ENCODE results near the gene ITGB6. TPM values are rescaled to one million over a fixed set of nuclear protein-coding genes. Genes with fewer than 3 reads are reported as not detected.
A peak's percentile ranks its signal among the peaks of the same experiment; 100 is the strongest.

Gene ITGB6
- total and polyA plus RNA-seq, 7 experiments from 2014 or later: not detected

DNA sequence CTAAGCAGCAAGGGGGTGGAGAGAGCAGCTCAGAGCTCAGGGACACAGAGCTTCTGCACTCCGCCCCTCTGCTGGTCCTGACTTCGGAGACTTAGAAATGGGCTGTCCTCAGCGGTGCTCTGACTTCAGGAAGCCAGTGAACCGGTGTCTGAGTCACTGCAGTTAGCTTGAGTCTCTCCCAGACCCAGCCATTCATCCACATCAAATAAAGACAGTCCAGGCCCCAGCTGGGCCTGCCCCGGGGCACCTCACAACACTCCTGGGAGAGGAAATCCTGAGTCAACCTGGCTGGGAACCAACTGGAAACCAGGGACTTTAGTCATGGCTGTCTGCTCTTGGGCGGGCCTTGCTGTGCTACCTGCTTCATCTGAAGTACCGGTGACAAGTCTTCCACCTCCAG lies 5.4 kb upstream of the ITGB6 start:
- intact Hi-C loops (cut with micrococcal nuclease): no loop called here
- no peak overlapping the region for H3K4me3 ChIP-seq (ENCODE audit: low read length)
- CTCF ChIA-PET: interaction anchor here (2.0 kb wide), 1 partner anchor 95 kb away, joined by 7 read pairs; no protein-coding TSS in a partner anchor

DNA sequence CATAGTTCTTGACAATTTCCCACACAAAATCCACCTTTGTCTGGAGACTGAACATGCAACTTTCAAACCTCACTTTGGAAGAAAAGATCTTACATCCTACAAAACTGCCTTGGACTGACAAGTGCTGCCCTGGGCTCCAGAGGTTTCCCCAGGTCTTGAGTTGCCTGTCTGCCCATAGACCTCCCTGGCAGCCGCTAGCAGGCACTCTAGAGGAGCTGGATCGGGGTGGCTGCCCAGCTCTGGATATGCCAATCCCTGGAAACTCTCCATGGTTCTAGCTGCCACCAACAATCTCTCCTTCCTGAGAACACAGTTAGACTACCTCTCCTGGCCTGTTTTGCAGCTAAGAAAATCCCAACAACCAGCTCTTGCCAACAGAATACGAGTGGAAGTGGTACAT lies 3.4 kb upstream of the ITGB6 start:
- peaks cover 0 to 3% (median 0%) of the 10 kb centered on the region in 5 donors for H3K27me3 Mint-ChIP-seq
- no peak for ATAC-seq
- H3K9me3 ChIP-seq (ENCODE audit: control insufficient read depth in 2 of 3, low read length in 3 of 3): no peaks in the 10 kb centered on the region
- intact Hi-C loops (cut with micrococcal nuclease): no loop called here
- ChIA-PET CTCF (interaction anchor here (1.0 kb wide), 1 partner anchor 93 kb away, joined by 3 read pairs; no protein-coding TSS in a partner anchor), POLR2A (no interaction called here)
- no peak overlapping the region for H3K4me3 ChIP-seq (ENCODE audit: low read length)
- no peak overlapping the region for H3K4me3 Mint-ChIP-seq
- H3K27ac ChIP-seq (ENCODE audit: low read depth, low read length): no peak overlapping the region
- no peak overlapping the region for H3K27ac Mint-ChIP-seq
- H3K27me3 ChIP-seq (ENCODE audit: control insufficient read depth in 2 of 2, insufficient read depth in 2 of 2, low read length in 2 of 2): no peaks in the 10 kb centered on the region
- H3K9me3 Mint-ChIP-seq: peaks cover 0 to 2% (median 0%) of the 10 kb centered on the region in 11 donors
- H3K4me1 Mint-ChIP-seq: peaks cover 0 to 9% (median 0%) of the 10 kb centered on the region in 7 donors
- no peak for DNase-seq
- H3K4me1 ChIP-seq (ENCODE audit: control insufficient read depth in 2 of 2, insufficient read depth in 2 of 2, low read length in 2 of 2): no peaks in the 10 kb centered on the region
- H3K36me3 Mint-ChIP-seq: no peaks in the 10 kb centered on the region
- no peaks in the 10 kb centered on the region for H3K36me3 ChIP-seq (ENCODE audit: control insufficient read depth in 2 of 3, insufficient read depth in 3 of 3, low read length in 3 of 3)

More for the DNA sequence above, 5.4 kb upstream of the ITGB6 start:
- no peak overlapping the region for H3K27ac Mint-ChIP-seq
- H3K27ac ChIP-seq (ENCODE audit: low read depth, low read length): no peak overlapping the region
- H3K36me3 Mint-ChIP-seq: no peaks in the 10 kb centered on the region
- H3K9me3 ChIP-seq (ENCODE audit: control insufficient read depth in 2 of 3, low read length in 3 of 3): no peaks in the 10 kb centered on the region
- DNase-seq: no peak
- H3K4me1 Mint-ChIP-seq: peaks cover 0 to 9% (median 3%) of the 10 kb centered on the region in 7 donors
- no peak for ATAC-seq
- POLR2A ChIA-PET: no interaction called here
- H3K4me3 Mint-ChIP-seq: no peak overlapping the region
- H3K27me3 Mint-ChIP-seq: no peaks in the 10 kb centered on the region
- H3K36me3 ChIP-seq (ENCODE audit: control insufficient read depth in 2 of 3, insufficient read depth in 3 of 3, low read length in 3 of 3): no peaks in the 10 kb centered on the region
- H3K9me3 Mint-ChIP-seq: peaks cover 0 to 2% (median 0%) of the 10 kb centered on the region in 11 donors
- no peaks in the 10 kb centered on the region for H3K27me3 ChIP-seq (ENCODE audit: control insufficient read depth in 2 of 2, insufficient read depth in 2 of 2, low read length in 2 of 2)
- no peaks in the 10 kb centered on the region for H3K4me1 ChIP-seq (ENCODE audit: control insufficient read depth in 2 of 2, insufficient read depth in 2 of 2, low read length in 2 of 2)

- peaks cover 0 to 2% (median 0%) of the 10 kb centered on the region in 11 donors for H3K9me3 Mint-ChIP-seq
- ATAC-seq: no peak
- Histone ChIP-seq H3K27ac (ENCODE audit: low read depth, low read length) (no peak overlapping the region), H3K9me3 (ENCODE audit: control insufficient read depth in 2 of 3, low read length in 3 of 3) (no peaks in the 10 kb centered on the region), H3K4me3 (ENCODE audit: low read length) (no peak overlapping the region), H3K4me1 (ENCODE audit: control insufficient read depth in 2 of 2, insufficient read depth in 2 of 2, low read length in 2 of 2) (no peaks in the 10 kb centered on the region), H3K36me3 (ENCODE audit: control insufficient read depth in 2 of 3, insufficient read depth in 3 of 3, low read length in 3 of 3) (no peaks in the 10 kb centered on the region), H3K27me3 (ENCODE audit: control insufficient read depth in 2 of 2, insufficient read depth in 2 of 2, low read length in 2 of 2) (no peaks in the 10 kb centered on the region)
- H3K27me3 Mint-ChIP-seq: peaks cover 0 to 3% (median 0%) of the 10 kb centered on the region in 5 donors
- no peak overlapping the region for H3K4me3 Mint-ChIP-seq
- POLR2A ChIA-PET: interaction anchor here (0.5 kb wide), 1 partner anchor 204 kb away, joined by 3 read pairs; no protein-coding TSS in a partner anchor
- peaks cover 0 to 8% (median 0%) of the 10 kb centered on the region in 7 donors for H3K4me1 Mint-ChIP-seq
- no peaks in the 10 kb centered on the region for H3K36me3 Mint-ChIP-seq
- no peak overlapping the region for H3K27ac Mint-ChIP-seq
- no peak for DNase-seq
- CTCF ChIA-PET: interaction anchor here (1.0 kb wide), 1 partner anchor 93 kb away, joined by 3 read pairs; no protein-coding TSS in a partner anchor
- intact Hi-C loops (cut with micrococcal nuclease): no loop called here
Measured at GRCh38 chr2:160203007-160203406, 2.9 kb upstream of the ITGB6 start.

DNA sequence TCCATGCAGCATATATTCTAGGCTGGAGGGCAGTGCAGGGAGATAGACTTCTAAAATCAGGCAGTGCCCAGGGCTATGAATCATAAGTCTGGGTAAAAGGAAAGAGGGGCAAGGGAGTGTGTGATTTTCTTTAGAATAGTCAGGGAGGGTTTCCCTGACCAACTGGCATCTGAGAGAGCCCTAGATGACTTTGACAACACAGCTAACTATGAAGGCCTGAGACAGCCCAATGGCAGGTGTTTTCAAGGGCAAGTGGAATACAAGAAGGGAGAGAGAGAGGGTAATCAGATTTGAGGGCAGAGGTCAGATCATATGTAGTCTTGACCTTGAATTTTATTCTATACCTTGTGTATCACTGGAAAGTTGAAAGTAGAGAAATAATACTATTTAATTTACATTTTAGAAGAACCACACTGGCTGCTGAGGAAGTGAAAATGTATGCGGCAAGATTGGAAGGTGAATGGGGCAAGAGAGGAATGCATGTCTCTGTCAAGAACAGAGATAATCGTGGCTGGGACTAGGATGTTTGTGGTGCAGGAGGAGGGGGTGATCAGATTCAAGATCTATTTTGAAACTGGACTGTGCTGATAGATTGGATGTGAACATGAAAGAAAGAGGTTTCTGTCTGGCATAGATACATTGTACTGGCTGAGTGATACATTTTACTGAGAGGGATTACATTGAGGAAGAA lies 1.9 kb upstream of the ITGB6 start:
- no peak for DNase-seq
- Histone ChIP-seq H3K9me3 (ENCODE audit: control insufficient read depth in 2 of 3, low read length in 3 of 3) (no peaks in the 10 kb centered on the region), H3K36me3 (ENCODE audit: control insufficient read depth in 2 of 3, insufficient read depth in 3 of 3, low read length in 3 of 3) (no peaks in the 10 kb centered on the region), H3K4me1 (ENCODE audit: control insufficient read depth in 2 of 2, insufficient read depth in 2 of 2, low read length in 2 of 2) (no peaks in the 10 kb centered on the region), H3K27ac (ENCODE audit: low read depth, low read length) (no peak overlapping the region), H3K27me3 (ENCODE audit: control insufficient read depth in 2 of 2, insufficient read depth in 2 of 2, low read length in 2 of 2) (no peaks in the 10 kb centered on the region), H3K4me3 (ENCODE audit: low read length) (no peak overlapping the region)
- Mint-ChIP-seq H3K36me3 (no peaks in the 10 kb centered on the region), H3K27me3 (peaks cover 0 to 3% (median 0%) of the 10 kb centered on the region in 5 donors), H3K4me1 (peaks cover 0 to 4% (median 0%) of the 10 kb centered on the region in 7 donors), H3K9me3 (peaks cover 0 to 2% (median 0%) of the 10 kb centered on the region in 11 donors), H3K4me3 (no peak overlapping the region), H3K27ac (peak overlapping the region in 1 of 9 donors; percentile 38)
- POLR2A ChIA-PET: no interaction called here
- CTCF ChIA-PET: no interaction called here
- intact Hi-C loops (cut with micrococcal nuclease): no loop called here
- no peak for ATAC-seq

GRCh38 chr2:160200921-160201320 lies 849 bp upstream of the ITGB6 start:
- intact Hi-C loops (cut with micrococcal nuclease): no loop called here
- Mint-ChIP-seq H3K27me3 (peaks cover 0 to 3% (median 0%) of the 10 kb centered on the region in 5 donors), H3K4me1 (peaks cover 0 to 4% (median 0%) of the 10 kb centered on the region in 7 donors), H3K36me3 (no peaks in the 10 kb centered on the region), H3K27ac (no peak overlapping the region), H3K9me3 (peaks cover 0 to 2% (median 0%) of the 10 kb centered on the region in 11 donors), H3K4me3 (no peak overlapping the region)
- Histone ChIP-seq H3K27me3 (ENCODE audit: control insufficient read depth in 2 of 2, insufficient read depth in 2 of 2, low read length in 2 of 2) (no peaks in the 10 kb centered on the region), H3K9me3 (ENCODE audit: control insufficient read depth in 2 of 3, low read length in 3 of 3) (no peaks in the 10 kb centered on the region), H3K36me3 (ENCODE audit: control insufficient read depth in 2 of 3, insufficient read depth in 3 of 3, low read length in 3 of 3) (no peaks in the 10 kb centered on the region), H3K27ac (ENCODE audit: low read depth, low read length) (no peak overlapping the region), H3K4me3 (ENCODE audit: low read length) (no peak overlapping the region), H3K4me1 (ENCODE audit: control insufficient read depth in 2 of 2, insufficient read depth in 2 of 2, low read length in 2 of 2) (no peaks in the 10 kb centered on the region)
- ChIA-PET CTCF (no interaction called here), POLR2A (no interaction called here)
- no peak for ATAC-seq
- no peak for DNase-seq

GRCh38 chr2:160199053-160199452 lies 1.0 kb downstream of the ITGB6 start:
- peaks cover 0 to 3% (median 0%) of the 10 kb centered on the region in 5 donors for H3K27me3 Mint-ChIP-seq
- no peaks in the 10 kb centered on the region for H3K36me3 ChIP-seq (ENCODE audit: control insufficient read depth in 2 of 3, insufficient read depth in 3 of 3, low read length in 3 of 3)

GRCh38 chr2:160197587-160197986 lies 2.5 kb downstream of the ITGB6 start:
- intact Hi-C loops (cut with micrococcal nuclease): no loop called here

More at GRCh38 chr2:160199053-160199452, 1.0 kb downstream of the ITGB6 start:
- ATAC-seq (no peak), DNase-seq (no peak)
- H3K4me3 Mint-ChIP-seq: no peak overlapping the region
- peaks cover 0 to 2% (median 0%) of the 10 kb centered on the region in 11 donors for H3K9me3 Mint-ChIP-seq
- intact Hi-C loops (cut with micrococcal nuclease): no loop called here
- H3K4me1 ChIP-seq (ENCODE audit: control insufficient read depth in 2 of 2, insufficient read depth in 2 of 2, low read length in 2 of 2): no peaks in the 10 kb centered on the region
- ChIA-PET CTCF (no interaction called here), POLR2A (no interaction called here)
- no peaks in the 10 kb centered on the region for H3K36me3 Mint-ChIP-seq
- no peaks in the 10 kb centered on the region for H3K27me3 ChIP-seq (ENCODE audit: control insufficient read depth in 2 of 2, insufficient read depth in 2 of 2, low read length in 2 of 2)
- no peak overlapping the region for H3K27ac Mint-ChIP-seq
- no peak overlapping the region for H3K4me3 ChIP-seq (ENCODE audit: low read length)
- no peaks in the 10 kb centered on the region for H3K9me3 ChIP-seq (ENCODE audit: control insufficient read depth in 2 of 3, low read length in 3 of 3)
- no peak overlapping the region for H3K27ac ChIP-seq (ENCODE audit: low read depth, low read length)
- H3K4me1 Mint-ChIP-seq: peaks cover 0 to 7% (median 0%) of the 10 kb centered on the region in 7 donors

More at GRCh38 chr2:160197587-160197986, 2.5 kb downstream of the ITGB6 start:
- Mint-ChIP-seq H3K9me3 (peaks cover 0 to 2% (median 0%) of the 10 kb centered on the region in 11 donors), H3K4me1 (peaks cover 0 to 7% (median 0%) of the 10 kb centered on the region in 7 donors), H3K27me3 (peaks cover 0 to 7% (median 0%) of the 10 kb centered on the region in 5 donors), H3K27ac (no peak overlapping the region), H3K36me3 (no peaks in the 10 kb centered on the region), H3K4me3 (no peak overlapping the region)
- no peaks in the 10 kb centered on the region for H3K36me3 ChIP-seq (ENCODE audit: control insufficient read depth in 2 of 3, insufficient read depth in 3 of 3, low read length in 3 of 3)
- H3K9me3 ChIP-seq (ENCODE audit: control insufficient read depth in 2 of 3, low read length in 3 of 3): no peaks in the 10 kb centered on the region
- CTCF ChIA-PET: no interaction called here
- POLR2A ChIA-PET: no interaction called here
- no peaks in the 10 kb centered on the region for H3K4me1 ChIP-seq (ENCODE audit: control insufficient read depth in 2 of 2, insufficient read depth in 2 of 2, low read length in 2 of 2)
- H3K27ac ChIP-seq (ENCODE audit: low read depth, low read length): no peak overlapping the region
- no peak for DNase-seq
- ATAC-seq: no peak
- H3K4me3 ChIP-seq (ENCODE audit: low read length): no peak overlapping the region
- no peaks in the 10 kb centered on the region for H3K27me3 ChIP-seq (ENCODE audit: control insufficient read depth in 2 of 2, insufficient read depth in 2 of 2, low read length in 2 of 2)
